HG03139 (cell line): ENCODE results near the gene TSC22D1.

Source experiments
- ATAC-seq: cut with Tn5 transposase; IDR thresholded peaks from one replicate; pipeline ENCODE4 v1.9.1; 2021; ENCODE audit not compliant: unreplicated experiment

Gene TSC22D1

DNA sequence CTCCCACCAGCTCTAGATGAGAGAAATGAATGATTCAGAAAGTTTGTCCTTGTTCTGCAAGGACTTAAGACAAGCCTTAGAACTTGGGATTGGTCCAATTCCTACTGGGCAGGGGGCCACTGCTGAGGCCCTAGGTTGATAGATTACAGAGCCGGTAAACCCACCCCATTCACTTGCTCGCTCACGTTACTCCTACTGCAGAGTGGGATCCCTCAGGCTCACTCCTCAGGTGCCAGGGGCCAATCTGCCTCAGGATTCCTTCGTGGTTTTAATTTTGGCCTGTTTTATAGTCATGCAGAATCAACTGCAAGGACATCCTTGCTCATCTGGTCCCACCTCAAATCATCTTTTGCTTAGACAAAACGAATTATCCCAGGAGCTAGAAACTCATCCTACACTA lies 143.5 kb downstream of the TSC22D1 start:
- no peak for ATAC-seq

DNA sequence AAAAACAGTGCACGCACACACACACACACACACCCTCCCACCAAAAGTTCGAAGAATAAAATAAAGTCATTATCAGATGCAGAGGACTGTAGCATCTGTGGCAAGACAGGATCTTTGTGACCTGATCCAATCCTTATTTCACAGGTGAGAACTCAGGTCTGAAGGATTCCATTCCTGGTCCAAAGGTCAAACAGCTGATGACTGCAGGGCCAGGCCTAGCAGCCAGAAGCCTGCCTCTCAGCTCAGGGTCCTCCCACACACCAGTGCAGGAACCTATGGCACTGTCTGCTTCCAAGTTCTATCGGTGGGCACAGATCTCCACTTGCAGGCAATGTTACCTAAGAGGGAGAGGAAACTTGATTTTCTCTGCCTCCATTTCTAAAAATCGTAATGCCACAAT lies 145.0 kb downstream of the TSC22D1 start:
- ATAC-seq, result no peak

DNA sequence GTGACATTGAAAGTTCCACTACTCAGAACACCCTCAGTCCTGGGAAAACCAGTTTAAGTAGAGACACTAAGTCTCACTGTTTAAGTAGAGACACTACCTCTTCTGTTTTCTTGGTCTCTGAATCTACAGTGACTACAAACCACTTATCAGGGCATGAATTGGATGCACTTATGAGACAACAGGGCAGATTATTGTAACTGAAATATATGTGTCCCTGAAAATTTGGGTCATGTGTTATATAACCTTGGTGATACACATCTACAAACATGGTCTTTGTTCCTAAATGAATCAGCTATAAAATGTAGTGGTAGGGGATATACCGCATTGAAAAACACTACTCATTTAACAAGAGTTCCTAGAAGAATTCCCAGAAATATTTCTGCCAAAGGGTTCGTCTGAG lies 146.8 kb downstream of the TSC22D1 start:
- no peak for ATAC-seq

DNA sequence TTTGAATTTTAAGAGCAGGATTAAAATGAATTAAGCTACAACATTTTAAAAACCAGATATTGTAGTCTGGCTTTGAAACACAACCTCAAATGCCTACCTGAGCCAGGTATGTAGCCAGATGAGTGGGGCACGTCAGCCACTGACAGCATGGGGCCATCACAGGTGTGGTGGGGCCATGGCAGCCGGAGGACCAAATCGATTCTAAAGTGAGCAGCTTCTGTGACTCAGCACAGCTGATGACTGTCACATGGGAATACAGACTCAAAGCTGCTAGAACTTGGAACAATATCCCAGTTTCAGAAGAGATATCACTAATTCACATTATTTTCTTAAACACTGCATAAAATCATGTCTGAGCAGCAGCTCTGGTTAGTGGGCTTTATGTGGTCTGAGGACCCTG lies 149.7 kb downstream of the TSC22D1 start:
- no peak for ATAC-seq

DNA sequence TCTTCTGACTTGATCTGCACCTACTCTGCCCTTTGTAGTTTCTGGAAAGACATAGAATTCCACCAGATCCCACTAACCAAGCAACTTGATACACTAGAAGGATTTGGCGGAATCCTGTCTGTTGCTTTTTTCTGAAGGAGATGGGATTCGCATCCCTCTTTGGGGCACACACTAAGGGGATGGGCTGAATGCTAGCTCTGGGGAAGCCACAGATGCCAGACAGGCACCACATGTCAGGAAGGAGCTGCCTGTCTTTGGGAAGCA lies 150.4 kb downstream of the TSC22D1 start:
- ATAC-seq, result no peak

DNA sequence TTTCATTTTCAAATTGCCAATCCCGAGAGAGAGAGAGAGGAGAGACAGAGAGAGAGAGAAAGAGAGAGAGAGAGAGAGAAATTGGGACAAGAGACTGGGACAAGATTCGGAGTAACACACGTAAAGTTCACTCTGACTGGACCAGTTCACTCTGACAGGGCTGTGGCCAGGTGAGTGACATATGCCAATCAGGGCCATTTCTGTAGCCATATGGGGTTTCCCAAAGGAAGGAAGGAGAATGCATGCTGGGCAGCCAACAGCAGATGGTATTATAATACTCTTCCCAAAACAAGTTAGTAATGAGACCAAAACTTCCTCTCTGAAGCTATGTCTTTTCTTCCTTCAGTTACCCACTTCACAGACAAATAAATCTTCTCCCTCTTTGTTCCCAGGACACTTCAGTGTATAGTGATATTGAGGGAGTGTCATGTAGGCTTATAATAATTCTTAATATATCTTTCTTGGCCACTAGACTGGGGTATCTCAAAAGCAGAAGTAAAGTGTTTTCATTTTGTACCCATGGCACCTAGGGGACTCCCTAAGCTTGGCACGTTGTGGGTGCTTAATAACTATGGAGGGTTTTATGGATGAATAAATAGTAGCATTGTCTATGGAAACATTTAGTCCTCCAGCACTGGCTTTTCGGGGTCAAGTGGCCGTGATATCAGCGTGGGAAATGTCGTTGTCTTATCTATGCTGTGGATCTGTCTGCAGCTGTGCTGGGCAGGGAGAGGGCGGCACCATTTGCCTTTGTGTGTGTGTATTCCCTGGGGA lies 150.9 kb downstream of the TSC22D1 start:
- ATAC-seq, result no peak

DNA sequence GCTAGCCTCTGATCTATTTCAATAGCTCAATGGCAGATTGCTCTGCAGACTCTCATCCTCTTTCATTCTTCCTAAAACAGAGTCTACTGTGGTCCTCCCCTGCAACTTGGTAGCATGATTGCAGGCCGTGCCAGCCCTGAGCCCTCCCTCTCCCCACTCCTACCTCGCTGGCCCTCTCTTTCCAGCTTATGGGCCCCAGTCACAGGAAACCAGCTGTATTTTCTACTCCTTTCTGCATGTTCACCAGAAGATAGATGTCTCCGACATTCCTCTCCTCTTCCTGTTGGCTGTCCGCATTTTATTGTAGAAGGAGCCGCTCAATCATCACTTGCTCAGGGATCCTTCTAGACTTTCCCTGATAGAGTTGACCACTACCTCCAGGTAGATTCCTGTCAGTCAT lies 152.3 kb downstream of the TSC22D1 start:
- ATAC-seq, result no peak

DNA sequence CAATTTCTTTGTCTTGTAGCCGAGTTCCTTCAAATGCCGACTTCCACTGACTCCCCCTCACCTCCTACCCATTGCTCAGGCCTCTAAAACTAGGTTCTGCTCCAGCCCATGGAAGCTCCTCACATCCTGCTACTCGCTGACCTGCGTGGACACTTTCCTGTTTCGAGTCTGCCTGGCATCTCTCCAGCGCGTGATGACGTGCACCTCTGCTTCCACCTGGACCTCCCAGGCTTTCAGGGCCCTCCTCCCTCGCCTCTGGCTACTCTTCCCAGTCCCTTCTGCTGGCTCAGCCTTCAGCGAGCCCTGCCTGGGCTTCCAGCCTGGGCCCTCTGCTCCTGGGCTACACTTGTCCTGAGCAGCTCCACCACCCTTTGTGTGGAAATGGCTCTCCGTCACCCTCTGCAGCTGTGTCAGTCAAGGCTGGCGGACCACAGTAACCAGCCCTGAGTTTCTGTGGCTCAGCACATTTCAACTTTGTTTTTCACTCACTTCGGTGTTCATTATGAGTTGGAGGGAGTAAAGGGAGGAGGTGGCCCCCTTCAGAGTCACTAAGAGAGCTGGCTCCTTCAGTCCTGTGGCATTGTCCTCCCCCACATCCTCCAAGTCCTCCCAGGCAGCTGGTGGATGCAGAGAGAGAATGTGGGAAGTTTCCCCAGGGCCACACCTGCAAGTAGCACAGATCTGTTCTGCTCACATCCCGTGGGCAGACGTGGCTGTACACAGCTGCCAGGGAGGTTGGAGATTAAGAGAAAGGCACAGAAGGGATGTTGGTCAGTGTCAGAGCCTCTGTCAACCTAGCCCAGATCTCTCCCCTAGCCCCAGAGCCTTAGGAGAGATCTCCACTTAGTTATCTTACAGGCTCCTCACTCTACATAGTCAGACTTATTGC lies 153.1 kb downstream of the TSC22D1 start:
- no peak for ATAC-seq

DNA sequence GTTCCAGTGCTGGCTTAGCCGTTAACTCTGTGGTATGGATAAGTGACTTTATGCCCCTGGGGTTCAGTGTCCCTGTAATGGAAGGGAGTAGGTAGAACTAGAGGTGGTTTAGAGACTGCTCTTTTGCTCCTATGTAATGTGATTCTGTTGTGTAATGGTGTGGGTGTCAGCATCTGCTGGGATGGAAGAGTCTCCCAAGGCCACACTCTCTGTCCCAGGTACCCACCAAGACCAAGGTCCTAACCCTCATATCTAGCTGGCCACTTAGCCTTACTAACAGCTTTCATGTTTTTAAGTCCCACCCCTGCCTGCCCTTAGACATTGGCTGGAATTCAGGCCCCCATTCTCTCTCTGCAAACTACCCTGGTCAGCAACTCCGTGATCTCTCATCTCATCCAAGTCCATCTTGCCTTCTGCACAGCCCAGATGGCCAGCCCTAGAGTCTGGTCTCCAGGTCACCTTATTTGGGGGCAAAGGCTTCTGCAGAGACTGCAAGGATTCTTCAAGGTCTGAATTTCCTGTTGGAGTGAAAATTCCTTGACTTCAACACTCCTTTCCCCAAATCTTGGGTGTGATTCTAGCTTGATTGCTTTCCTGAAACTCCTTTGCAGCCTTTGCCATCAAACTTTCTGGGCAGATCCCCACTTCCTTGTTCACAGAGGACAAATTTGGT lies 154.1 kb downstream of the TSC22D1 start:
- ATAC-seq, result no peak

DNA sequence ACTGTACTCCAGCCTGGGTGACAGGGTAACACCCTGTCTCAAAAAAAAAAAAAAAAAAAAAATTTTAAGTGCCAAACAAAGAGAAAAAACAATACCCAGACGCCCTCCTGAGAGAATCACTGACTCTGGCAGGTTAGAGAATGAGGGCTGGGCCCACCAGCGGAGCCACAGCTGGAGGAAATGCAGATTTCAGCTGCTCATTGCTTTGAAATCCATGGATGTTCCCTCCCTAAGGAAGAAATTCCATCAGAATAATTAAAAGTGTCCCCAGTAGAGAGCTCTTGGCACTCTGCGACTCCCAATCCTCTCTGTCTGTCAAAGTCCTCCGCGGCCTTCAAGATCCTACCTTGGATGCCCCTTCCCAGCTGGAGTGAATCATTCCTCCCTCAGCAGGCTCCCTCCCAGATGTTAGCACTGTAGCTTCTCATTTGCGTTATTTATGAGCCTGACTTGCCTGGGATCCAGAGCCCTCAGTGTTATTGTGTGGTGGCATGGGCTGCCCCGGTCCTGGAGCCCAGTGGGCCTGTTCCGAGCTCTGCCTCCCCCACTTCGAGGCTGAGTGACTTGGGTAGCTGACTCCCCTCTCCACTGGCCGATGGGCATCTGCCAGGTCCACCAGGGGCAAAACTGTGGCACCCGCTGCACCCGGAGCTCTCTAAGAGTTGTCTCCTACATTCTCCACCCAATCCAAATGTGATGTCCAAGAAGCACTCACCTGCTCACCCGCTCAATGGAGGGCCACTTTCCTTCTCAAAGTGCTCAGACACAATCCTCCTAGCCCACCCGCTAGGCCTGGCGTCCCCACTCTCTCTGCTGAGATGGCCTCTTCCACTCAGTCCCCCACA lies 155.5 kb downstream of the TSC22D1 start:
- no peak for ATAC-seq

DNA sequence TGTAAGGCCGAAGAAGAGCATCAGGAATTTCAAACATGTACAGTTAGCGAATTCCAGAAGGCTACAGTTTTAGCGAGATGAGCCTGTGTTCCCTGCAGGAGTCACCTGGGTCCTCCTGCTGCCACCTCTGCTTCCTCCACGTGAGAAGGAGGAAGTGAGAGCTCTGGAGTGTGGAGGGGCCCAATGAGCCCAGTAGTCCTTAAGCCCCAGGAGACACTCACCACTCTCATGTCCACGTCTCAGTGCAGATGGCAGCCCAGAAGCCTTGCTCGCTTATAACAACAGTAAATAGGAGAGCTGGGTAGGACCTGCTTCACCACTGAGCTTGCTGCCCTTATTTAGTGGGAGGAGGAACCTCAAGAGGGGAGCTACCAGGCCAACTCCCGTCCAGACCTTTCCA lies 158.3 kb downstream of the TSC22D1 start:
- ATAC-seq, result no peak

DNA sequence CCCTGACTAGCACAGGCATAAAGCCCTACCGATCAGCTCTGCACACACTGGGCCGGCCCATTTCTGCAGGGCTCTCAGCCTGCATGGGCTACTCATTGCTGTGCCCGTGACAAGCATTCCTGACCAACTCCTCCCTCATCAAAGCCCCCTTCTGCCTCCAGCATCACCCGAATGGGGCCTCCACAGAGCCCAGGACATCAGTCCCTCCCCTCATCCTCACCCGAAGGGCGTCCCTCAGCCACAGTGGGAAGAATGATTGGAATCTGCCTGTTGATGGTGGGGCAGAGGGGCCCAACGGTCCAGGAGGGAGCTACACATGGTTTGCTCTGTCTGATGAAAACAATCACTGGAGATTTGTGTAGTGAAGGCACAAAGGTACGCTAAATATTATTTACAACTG lies 158.7 kb downstream of the TSC22D1 start:
- ATAC-seq, result no peak

DNA sequence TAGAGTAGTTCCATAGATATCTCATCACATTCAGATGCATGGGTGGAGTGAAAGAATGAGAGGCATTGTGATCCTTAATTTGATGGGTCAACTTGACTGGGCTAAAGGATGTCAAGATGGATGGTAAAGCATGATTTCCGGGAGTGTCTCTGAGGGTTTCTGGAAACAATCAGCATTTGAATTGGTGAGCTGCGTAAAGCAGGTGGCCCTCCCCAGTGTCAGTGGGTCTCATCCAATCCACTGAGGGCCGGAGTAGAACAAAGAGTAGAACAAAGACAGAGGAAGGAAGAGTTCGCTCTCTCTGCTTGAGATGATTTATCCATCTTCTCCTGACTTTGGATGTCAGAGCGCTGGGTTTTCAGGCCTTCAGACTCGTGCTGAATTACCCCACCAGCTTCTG lies 159.4 kb downstream of the TSC22D1 start:
- ATAC-seq, result no peak

DNA sequence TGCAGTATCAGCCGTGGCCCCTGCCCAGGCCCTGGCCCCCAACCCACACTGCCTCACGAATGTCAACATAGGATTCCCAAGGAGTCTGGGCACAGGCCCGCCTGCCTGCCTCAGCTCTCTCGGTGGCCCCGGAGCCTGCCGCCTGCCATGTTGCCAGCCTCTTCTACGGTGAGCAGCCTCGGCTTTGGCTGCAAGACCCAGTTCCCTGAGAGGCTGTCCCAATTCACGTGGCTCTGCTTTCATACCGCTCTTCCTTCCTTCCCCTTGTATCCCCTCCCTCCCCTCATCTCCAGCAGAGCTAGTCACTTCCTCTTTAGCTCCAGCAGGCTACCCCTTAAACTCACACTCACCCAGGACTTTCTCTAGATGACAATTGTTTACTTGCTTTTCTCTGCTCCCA lies 159.8 kb downstream of the TSC22D1 start:
- ATAC-seq, result no peak

DNA sequence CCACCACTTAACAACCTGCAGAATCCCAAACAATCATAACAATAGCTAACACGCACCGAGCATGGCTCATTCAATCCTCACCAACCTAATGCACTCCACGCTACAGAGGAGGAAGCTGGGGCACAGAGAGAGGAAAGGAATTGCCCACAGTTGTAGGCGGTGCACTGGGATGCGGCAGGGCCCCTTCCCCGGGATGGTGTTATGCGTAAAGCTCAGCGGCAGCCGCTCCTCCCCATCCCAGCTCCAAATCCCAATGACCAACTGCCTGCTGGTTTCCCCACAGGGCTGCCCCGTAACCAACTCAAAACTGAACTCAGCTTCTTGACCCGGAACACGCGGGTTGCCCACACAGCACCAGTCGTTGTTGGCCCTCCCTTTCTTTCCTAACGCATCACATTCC lies 160.3 kb downstream of the TSC22D1 start:
- ATAC-seq, result no peak

DNA sequence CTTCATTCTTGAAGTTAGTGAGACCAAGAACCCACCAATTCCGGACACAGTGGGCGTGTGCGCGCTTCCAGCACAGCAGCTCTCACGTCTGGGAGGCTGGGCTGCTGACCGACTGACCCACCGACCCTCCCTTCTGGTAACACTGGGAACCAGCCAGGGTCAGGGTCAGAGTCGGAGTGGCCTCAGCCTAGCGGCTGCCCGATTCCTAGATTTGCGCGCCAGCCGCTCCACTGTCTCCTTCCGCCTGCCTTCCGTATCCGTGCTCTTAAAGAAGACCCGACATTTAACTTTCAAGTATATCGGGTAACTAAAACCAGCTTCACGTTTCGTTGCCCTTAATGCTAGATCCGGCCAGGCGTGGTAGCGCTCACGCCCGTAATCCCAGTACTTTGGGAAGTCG lies 161.4 kb downstream of the TSC22D1 start:
- no peak for ATAC-seq

DNA sequence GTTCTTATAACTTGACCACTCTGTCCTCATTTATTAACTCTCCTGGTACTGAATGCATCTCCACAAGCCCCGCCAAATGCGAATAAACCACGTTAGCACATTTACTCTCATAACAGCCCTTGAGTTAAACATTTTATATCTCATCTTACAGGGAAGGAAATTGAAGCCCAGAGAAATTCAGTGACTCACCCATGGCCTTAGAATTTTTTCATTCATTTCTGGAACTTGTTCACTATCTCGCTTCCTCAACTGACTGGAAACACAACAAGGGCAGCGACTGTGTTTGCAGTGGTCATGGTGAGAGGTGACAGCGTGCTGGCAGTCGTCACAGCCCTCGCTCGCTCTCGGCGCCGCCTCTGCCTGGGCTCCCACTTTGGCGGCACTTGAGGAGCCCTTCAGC lies 163.0 kb downstream of the TSC22D1 start:
- ATAC-seq, result no peak

DNA sequence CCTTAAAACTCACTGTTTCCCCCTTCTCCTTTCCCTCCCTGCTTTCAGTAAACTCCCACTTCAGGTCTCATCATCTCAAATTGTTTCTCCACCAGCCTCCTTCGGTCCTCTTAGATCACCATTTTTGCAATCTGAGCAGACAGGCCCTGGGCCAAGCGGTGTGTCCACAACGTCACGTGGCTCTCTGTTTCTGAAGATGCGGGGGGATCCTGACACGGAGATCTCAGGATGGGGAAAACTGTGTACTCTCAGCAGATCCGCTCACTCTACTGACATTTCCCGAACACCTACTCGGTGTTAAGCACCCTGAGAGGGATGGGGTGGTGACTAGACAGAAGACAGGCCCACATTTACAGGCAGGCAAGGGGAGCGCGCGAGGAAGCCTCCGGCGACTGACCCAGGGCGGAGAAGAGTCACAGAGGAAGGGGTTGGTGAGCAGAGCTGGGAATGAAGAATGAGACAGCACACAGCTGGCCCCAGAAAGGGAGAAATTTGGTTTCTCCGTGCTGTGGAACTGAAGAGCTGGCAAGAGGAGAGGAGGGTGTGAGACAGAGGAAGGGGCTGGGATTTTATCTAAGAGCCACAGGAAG lies 163.7 kb downstream of the TSC22D1 start:
- no peak for ATAC-seq

DNA sequence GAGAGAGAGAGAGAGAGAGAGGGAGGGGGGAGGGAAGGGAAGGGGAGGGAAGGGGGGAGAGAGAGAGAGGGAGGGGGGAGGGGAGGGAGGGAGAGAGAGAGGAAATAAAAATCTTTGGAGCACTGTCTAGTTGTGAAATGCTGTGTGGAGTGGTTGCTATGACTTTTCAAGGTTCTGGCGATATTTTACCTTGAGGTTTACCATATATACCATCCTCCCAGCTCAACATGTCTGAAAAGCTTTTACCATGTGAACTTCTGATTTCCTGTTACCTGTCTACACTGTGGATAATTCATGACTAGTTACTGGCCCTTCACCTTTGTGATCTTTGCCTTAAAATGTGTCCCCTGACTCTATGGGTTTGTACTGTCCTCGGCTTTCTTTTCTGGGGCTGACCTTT lies 164.3 kb downstream of the TSC22D1 start:
- ATAC-seq, result no peak

DNA sequence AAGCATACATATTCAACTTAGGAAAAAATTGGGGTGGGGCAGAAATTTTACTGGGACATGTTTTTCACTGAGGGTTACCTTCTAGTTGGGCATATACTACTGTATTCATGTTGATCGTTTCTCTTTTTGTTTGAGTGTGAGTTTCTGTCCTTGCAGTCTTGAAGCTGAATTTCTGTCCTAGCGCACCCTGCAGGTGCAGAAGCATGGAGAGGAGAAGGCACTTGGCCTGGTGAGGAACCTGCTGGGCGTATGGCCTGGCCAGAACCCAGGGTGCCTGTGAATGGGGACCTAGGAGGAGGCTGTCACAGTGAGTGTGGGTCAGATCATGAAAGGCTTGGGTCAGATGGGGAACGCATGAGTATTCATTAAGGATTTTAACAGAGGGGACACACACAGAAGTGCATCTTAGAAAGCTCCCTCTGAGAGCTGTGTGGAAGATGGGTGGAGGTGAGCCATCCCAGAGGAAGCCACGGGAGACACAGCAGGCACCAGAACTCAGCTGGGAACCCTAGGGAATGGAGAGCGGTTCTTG lies 165.7 kb downstream of the TSC22D1 start:
- ATAC-seq, result no peak

DNA sequence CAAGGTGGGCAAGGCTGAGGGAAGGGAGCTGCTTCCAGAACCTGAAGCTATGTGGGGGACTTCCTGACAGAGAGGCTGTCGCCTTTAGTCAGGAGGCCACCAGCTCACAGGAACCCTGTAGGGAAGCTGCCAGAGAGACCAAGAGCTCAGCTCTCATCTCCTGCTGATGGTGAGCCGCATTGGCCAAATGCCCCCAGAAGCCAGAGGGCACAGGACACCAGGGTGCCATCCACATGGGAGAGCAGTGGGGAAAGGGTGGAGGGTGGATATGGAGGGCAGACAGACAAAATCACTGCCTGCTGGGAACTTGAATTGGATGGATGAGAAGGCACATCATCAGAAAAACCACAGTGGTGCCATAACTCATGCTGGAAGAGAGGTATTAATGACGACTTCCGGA lies 166.5 kb downstream of the TSC22D1 start:
- ATAC-seq, result no peak
